GM03348 (cell line): ENCODE results near the gene TSPY1.
"Not testable (repeated sequence)": the region's sequence is repeated elsewhere in the genome, so short reads cannot be mapped to it uniquely, and the experiment has no call there.

Source experiments
- DNase-seq: peaks from one replicate; pipeline ENCODE4 v3.0.0; 2012; ENCODE audit warnings: low spot score

The TSPY1 gene

DNA sequence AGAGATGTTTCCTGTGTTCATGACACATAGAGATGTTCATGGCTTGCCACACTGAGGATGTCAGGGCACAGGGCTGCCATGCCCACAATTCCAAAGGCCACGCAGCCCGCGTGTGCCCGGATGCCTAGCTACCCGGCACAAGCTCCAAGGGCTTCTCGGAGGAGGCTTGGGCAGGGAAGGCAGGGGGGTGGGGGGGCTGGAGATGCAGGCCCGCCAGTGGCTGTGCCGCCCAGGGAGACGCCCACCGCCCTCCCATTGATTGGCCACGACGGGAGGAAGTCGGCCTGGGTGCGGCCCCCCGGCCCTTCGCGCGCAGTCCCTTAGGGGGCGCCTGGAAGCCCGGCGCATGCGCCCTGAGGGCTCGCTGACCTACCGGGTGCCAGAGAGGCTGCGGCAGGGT lies at the start of gene TSPY1:
TSS of gene TSPY1 (plus strand) at position 301 of the 400 bp plus-strand sequence. CDS start at position 347, 46 bp downstream.
- DNase-seq, result not testable (repeated sequence)

DNA sequence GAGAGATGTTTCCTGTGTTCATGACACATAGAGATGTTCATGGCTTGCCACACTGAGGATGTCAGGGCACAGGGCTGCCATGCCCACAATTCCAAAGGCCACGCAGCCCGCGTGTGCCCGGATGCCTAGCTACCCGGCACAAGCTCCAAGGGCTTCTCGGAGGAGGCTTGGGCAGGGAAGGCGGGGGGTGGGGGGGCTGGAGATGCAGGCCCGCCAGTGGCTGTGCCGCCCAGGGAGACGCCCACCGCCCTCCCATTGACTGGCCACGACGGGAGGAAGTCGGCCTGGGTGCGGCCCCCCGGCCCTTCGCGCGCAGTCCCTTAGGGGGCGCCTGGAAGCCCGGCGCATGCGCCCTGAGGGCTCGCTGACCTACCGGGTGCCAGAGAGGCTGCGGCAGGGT lies 20.2 kb downstream of the TSPY1 start, which contains the start of gene TSPY9:
TSS of gene TSPY9 (plus strand) at position 301 of the 400 bp plus-strand sequence. CDS start at position 347, 46 bp downstream.
- not testable (repeated sequence) for DNase-seq

DNA sequence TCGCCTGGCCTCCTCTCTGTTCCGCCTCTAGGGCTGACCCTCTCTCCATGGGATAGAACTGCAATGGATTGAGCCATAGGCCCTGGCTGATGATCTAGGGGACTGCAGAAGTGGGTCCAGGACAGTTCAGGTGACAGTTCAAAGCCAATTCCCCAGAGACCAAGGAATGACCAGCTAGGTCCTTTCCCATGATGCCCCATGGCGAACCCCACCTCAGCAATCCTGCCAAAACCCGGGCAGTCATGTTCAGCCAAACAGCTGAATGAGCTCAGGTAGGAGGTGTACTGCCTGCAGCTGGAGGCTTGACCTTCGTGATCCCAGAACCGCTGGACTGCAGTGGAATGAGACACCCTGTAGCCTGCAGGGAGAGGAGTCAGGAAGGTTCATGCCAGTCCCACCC lies 37.6 kb downstream of the TSPY1 start:
- DNase-seq, result not testable (repeated sequence)

DNA sequence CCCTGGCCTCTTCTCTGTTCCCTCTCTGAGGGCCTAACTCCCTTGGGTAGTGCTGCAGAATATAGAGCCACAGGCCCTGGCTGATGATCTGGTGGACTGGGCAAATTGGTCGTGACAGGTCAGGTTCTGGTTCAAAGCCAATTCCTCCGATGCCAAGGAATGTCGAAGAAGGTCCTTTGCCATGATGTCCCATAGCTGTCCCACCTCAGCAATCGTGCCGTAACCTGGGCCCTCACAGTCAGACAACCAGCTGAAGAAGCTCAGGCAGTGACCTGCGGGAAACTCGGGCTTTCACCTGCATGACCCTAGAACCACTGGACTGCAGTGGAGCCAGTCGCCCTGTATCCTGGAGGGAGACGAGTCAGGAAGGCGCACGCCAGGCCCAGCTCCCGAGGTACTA lies 49.5 kb downstream of the TSPY1 start:
- not testable (repeated sequence) for DNase-seq
